ENCODE measurements around the gene ATP9B.

Gene ATP9B

DNA sequence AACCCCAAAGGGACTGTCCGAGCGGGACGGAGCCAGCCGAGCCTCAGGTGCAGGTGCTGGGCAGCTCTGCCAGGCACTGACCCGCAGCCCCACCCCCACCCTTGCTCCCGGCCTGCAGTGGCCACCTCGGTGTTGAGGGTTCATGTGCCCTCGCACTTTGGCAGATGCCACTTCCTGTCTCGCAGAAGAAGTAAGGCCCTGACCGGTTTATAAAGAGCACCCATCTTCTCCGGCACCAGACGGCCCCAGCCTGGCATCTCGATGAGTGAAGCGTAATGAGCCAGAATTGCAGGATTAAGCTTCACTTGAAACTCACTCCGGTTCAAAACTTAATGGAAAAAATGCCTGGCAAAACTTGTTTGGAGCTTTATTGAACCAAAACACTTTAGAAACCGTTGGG lies 315.6 kb downstream of the ATP9B start:
- TF ChIP-seq, protein P1, sequence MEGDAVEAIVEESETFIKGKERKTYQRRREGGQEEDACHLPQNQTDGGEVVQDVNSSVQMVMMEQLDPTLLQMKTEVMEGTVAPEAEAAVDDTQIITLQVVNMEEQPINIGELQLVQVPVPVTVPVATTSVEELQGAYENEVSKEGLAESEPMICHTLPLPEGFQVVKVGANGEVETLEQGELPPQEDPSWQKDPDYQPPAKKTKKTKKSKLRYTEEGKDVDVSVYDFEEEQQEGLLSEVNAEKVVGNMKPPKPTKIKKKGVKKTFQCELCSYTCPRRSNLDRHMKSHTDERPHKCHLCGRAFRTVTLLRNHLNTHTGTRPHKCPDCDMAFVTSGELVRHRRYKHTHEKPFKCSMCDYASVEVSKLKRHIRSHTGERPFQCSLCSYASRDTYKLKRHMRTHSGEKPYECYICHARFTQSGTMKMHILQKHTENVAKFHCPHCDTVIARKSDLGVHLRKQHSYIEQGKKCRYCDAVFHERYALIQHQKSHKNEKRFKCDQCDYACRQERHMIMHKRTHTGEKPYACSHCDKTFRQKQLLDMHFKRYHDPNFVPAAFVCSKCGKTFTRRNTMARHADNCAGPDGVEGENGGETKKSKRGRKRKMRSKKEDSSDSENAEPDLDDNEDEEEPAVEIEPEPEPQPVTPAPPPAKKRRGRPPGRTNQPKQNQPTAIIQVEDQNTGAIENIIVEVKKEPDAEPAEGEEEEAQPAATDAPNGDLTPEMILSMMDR (IDR thresholded peaks at IDR 0.05; ENCODE audit: insufficient read depth, missing control alignments), result no peak
- no peak for FAIRE-seq
- no peak for DNase-seq (ENCODE audit: insufficient read length, low spot score)

DNA sequence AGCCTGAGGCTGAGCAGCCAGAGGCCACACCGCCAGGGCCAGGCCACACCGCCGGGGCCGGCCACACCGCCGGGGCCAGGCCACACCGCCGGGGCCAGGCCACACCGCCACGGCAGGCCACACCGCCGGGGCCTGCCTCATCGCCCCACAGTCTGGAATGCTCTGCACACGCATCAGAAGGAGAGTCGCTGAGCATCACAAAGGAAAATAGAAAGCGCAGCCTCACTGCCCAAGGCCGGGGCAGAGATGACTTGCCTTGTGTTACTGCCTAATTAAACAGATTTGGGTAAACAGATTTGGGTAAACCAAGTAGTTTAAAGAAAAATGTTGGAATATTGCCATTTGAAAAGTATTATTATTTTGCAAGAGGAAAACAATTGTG lies 316.1 kb downstream of the ATP9B start:
- TF ChIP-seq, protein P1 (IDR thresholded peaks at IDR 0.05; ENCODE audit: insufficient read depth, missing control alignments), result no peak
- DNase-seq (ENCODE audit: insufficient read length, low spot score) (no peak), FAIRE-seq (no peak)

DNA sequence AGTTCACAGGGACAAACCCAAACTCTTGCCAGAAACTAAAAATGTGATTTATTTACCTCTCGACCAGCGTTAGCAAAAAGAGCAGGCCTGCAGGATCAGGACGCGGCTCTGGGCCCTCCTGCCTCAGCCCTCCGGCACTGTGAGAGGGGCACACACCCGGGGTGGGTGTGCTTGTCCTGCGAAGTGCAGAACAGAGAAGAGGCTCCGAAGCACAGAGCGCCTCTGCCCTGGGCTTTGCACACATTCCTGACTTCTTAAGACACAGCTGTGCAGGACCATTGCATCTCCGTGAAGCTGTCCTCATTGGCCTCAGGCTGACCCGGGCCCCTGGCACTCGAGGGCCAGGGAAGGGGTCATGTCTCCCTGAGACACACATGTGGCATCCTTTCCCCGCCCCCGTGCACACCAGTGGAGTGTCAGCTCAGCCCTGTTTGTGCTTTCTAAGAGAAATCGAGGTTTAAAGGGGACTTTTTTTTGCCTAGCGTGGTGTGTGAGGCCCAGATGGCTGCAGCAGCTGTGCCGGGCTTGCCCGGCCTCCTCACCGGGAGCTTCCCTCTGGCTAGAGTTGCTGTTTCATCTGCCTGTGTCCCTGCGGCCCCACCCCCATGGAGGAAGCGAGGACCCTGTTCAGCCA lies 316.6 kb downstream of the ATP9B start:
- FAIRE-seq (no peak), DNase-seq (ENCODE audit: insufficient read length, low spot score) (peak; percentile 46)
- TF ChIP-seq, protein P1 (IDR thresholded peaks at IDR 0.05; ENCODE audit: insufficient read depth, missing control alignments), result no peak

DNA sequence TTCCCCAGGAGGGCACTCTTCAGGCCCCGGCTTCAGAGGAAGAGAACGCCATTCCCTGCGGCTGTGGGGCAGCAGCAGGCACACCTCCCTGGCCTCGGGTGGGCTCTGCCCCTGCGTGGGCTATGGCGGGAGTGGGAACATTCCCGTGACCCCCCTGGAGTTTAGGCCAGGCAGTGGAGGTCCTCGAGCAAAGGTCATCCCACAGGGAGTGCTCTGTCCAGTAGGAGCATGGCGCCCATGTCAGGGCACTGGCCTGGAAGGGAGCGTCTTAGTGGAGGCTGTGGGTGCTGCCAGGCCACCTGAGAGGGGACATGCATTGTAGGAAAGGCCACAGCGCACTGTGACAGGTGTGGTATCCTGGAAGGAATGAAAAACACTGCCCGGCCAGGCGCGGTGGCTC lies 317.4 kb downstream of the ATP9B start:
- FAIRE-seq (no peak), DNase-seq (ENCODE audit: insufficient read length, low spot score) (no peak)
- TF ChIP-seq, protein P1 (IDR thresholded peaks at IDR 0.05; ENCODE audit: insufficient read depth, missing control alignments), result no peak

DNA sequence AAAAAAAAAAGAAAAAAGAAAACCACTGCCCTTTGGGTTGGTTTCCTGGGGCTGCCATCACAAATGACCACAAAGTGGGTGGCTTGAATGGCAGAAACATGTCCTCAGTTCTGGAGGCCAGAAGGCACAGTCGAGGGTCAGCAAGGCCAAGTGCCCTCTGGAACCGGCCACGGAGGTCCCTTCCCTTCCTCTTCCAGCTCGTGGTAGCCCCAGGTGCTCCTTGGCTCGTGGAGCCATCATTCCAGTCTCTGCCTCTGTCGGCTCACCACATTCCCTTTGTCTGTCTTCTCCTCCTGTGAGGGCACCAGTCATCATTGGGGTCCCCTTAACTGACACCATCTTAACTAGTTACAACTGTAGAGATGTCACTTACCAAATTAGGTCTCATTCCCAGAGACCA lies 318.0 kb downstream of the ATP9B start:
- TF ChIP-seq, protein P1 (IDR thresholded peaks at IDR 0.05; ENCODE audit: insufficient read depth, missing control alignments), result no peak
- FAIRE-seq (peak; percentile 60), DNase-seq (ENCODE audit: insufficient read length, low spot score) (no peak)

DNA sequence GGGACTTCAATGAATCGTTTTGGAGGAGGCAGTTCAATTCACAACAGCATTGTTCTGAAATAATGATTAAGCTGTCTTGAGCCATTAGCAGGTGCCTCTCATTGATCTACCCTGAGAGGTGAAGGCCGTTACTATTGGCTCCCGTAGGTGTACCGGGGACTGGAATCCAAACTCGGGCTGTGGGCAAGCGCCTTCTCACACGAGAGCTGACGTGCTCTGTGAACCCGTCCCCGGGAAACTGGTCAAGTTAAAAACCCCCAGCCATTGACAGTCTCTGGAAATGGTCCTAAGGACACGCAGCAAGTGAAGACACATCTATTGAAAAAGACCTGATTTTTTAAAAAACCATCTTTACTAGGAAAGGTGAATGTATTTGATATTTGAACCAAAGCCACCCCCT lies 318.4 kb downstream of the ATP9B start:
- FAIRE-seq (no peak), DNase-seq (ENCODE audit: insufficient read length, low spot score) (no peak)
- TF ChIP-seq, protein P1 (IDR thresholded peaks at IDR 0.05; ENCODE audit: insufficient read depth, missing control alignments), result no peak

DNA sequence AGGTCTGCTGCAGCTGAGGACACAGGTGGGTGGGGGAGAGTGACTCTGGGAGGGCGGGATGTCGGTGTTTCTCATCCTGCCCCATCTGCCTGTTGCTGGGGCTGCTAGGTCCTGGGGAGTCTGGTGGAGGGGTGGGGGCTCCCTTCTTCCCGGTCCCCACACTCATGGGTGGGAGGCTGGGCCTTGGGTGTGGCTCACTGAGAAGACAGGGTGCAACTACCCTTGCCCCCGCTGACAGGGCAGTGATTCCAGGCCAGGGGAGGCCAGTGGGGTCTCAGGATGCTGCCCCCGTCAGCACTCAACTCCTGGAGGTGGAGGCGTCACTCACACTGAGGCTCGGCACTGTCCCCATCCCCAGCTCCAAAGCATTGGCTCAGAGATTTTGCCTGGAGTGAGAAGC lies 318.8 kb downstream of the ATP9B start:
- no peak for FAIRE-seq
- TF ChIP-seq, protein P1 (IDR thresholded peaks at IDR 0.05; ENCODE audit: insufficient read depth, missing control alignments), result no peak
- no peak for DNase-seq (ENCODE audit: insufficient read length, low spot score)

Data from D721Med (cell line).